NCI-H146 treated with DMSO at 0.1 percent for 48 hours (cell line): Measurements from ENCODE around the gene ALKBH1.
"Not testable (repeated sequence)": the region's sequence is repeated elsewhere in the genome, so short reads cannot be mapped to it uniquely, and the experiment has no call there.

Source experiments
- DNase-seq: peaks from one replicate; lab custom pipeline; 2025; ENCODE audit not compliant: unreplicated experiment; lab: John Stamatoyannopoulos, UW

ALKBH1 gene

DNA sequence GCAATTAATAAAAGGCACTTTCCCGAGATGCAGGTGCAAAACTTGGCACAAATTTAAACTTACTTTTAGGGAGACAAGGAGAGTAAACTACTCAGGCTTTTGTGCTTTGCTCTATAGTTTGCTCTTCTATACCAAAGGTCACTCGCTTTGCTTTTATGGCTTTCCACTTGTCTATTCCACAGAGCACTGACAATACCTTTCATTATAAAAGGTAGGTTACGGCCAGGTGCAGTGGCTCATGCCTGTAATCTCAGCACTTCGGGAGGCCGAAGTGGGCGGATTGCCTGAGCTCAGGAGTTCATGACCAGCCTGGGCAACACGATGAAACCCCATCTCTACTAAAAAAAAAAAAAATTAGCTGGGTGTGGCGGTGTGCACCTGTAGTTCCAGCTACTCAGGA is 32.9 kb downstream of the ALKBH1 start:
- no peak for DNase-seq

DNA sequence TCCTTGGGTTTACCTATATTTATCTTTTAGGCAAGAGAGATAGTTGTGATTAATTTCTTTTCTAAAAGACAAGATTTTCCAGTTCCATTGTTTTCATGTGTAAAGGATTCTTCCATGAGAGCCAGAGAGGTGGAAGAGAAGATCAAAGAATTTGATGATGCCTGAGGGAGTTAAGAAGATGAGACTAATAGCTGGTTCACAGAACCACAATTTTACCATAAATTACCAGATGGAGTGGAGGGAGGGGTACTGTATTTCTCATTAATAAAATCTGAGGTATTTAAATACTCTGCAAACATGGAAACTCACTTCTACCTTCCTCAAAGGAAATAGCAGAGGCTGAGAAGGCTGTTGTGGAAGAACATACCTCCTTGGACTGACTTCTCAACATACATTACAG is 34.6 kb downstream of the ALKBH1 start:
- DNase-seq = no peak

- no peak for DNase-seq
Measured at GRCh38 chr14:77667331-77667730, 40.5 kb downstream of the ALKBH1 start.

DNA sequence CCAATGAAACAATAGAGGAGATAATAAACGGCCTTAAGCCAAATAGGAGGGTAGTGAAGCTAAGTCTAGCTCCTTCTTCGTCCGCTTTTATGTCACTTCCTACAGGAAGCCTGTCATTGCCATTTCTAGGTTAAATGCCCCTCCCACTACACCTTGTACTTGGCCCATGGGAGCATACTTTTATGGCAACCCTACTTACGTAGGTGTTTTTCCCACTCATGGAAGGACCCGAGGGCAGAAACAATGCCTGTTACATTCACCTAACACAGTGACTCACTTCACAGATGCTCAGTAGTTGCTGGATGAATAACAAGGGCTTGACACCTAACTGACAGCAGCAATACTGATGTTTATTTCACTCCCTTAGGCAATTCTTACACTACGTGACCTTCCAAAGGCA is 44.5 kb downstream of the ALKBH1 start:
- no peak for DNase-seq

DNA sequence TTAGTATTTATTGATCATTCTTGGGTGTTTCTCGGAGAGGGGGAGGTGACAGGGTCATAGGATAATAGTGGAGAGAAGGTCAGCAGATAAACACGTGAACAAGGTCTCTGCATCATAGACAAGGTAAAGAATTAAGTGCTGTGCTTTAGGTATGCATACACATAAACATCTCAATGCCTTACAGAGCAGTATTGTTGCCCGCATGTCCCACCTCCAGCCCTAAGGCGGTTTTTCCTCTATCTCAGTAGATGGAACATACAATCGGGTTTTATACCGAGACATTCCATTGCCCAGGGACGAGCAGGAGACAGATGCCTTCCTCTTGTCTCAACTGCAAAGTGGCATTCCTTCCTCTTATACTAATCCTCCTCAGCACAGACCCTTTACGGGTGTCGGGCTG is 46.3 kb downstream of the ALKBH1 start:
- DNase-seq = not testable (repeated sequence)

- DNase-seq = peak; percentile 23
Measured at GRCh38 chr14:77660754-77661153, 47.1 kb downstream of the ALKBH1 start.

GRCh38 chr14:77659831-77660230 is 48.0 kb downstream of the ALKBH1 start:
- DNase-seq = no peak

- no peak for DNase-seq
Measured at GRCh38 chr14:77657280-77657679, 50.5 kb downstream of the ALKBH1 start.

DNA sequence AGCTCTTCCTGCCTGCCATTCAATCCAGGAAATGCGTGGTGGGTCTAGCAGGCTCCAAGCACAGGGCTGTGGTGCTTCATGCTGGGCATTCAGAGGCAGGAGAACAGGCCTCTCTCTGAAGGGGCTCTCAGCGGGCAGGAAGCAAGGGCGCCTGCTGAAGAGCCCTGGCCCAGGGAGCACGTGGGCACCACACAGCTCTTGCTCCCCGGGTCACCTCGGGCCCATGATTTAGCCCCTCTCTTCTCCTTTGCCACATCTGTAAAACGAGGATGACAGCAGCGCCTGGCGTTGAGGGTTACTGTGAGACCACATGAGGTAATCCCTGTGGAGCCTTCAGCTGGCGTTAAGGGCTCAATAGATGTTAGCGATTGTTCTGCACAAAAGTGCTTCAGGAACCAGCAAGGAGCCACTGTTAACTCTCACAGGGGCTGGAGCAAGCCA is 53.8 kb downstream of the ALKBH1 start:
- DNase-seq = peak; percentile 22

GRCh38 chr14:77649326-77649725 is 58.5 kb downstream of the ALKBH1 start:
- DNase-seq = no peak

GRCh38 chr14:77648520-77649200 is 59.2 kb downstream of the ALKBH1 start:
- no peak for DNase-seq

- DNase-seq = no peak
Measured at GRCh38 chr14:77647853-77648252, 60.0 kb downstream of the ALKBH1 start.

DNA sequence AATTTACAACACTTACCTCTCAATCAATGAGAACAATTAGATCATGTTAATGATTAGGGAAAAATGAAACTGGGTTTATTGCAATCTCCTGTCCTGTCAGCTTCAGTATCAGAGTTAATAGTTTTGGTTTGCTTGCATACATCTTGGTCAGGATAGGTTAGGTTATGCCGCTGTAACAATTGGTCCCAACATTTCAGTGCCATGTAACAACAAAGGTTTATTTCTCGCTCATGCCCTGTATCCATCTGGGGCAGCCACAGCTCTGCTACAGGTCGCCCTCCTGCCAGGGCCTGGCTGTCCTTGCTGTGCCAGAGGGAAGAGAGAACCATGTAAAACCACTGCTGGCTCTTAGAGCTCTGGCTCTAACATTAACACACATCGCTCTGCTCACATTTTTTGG is 60.9 kb downstream of the ALKBH1 start:
- DNase-seq = no peak

- no peak for DNase-seq
Measured at GRCh38 chr14:77645520-77646230, 62.1 kb downstream of the ALKBH1 start.

GRCh38 chr14:77642407-77642806 is 65.4 kb downstream of the ALKBH1 start:
- no peak for DNase-seq

DNA sequence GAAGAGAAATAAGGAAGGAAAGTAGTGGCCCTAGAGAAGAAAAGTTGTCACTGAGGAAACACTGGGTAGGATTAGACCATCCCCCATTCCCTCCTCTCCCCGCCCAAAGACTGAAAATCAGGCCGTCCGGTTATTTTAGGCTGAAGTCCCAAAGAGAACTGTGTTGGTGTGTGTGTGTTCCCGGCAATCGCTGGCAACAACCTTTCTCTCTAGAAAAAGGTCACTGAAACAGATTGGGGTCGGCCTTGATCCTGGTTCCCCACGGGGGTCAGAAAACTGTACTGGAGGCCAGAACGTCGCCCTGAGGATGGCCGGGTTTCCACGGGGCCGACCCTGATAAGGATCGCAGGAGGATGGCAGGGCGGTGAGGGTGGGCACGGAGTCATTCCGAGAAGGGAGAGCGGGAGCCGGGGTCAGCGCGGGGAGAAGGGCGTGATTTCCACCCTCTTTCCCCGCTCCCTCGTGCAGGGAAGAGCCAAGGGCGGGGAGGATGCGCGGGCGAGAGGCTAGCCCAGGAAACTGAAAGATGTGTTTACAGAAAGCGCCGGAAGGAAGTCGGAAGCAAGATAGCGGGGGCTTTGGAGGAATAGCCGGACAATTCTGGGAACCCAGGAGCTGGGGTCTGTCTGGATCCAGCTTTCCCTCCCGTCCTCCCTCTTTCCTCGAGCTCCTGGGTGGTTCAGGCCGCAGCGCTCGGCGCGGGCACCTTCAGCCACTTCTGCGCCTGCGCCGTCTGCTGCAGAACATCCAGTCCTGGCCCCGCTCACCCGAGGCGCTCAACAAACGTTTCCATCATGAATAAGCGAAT is 66.1 kb downstream of the ALKBH1 start:
- no peak for DNase-seq

- DNase-seq = no peak
Measured at GRCh38 chr14:77640756-77641533, 66.9 kb downstream of the ALKBH1 start.

- no peak for DNase-seq
Measured at GRCh38 chr14:77638771-77639171, 69.1 kb downstream of the ALKBH1 start.

GRCh38 chr14:77635869-77636268 is 72.0 kb downstream of the ALKBH1 start:
- DNase-seq = not testable (repeated sequence)

- not testable (repeated sequence) for DNase-seq
Measured at GRCh38 chr14:77635466-77635865, 72.4 kb downstream of the ALKBH1 start.

GRCh38 chr14:77630111-77630510 is 77.7 kb downstream of the ALKBH1 start:
- DNase-seq = no peak
